C4-2B (cell line): ENCODE results near the gene TREML4.
"Not testable (repeated sequence)": the region's sequence is repeated elsewhere in the genome, so short reads cannot be mapped to it uniquely, and the experiment has no call there.

ENCODE experiments used
- H3K27ac ChIP-seq: fragments of 450-650 bp; 2 replicates; pipeline ENCODE4 v1.5.1; 2017
- ZFX ChIP-seq: fragments of 450-650 bp; IDR thresholded peaks from 2 replicates; pipeline ENCODE4 v1.6.1; 2017
- TF ChIP-seq, protein P1 (sequence below): fragments of 450-650 bp; conservative IDR thresholded peaks from 2 replicates; pipeline ENCODE4 v1.5.1; 2017; ENCODE audit warnings: mild to moderate bottlenecking

Gene TREML4

DNA sequence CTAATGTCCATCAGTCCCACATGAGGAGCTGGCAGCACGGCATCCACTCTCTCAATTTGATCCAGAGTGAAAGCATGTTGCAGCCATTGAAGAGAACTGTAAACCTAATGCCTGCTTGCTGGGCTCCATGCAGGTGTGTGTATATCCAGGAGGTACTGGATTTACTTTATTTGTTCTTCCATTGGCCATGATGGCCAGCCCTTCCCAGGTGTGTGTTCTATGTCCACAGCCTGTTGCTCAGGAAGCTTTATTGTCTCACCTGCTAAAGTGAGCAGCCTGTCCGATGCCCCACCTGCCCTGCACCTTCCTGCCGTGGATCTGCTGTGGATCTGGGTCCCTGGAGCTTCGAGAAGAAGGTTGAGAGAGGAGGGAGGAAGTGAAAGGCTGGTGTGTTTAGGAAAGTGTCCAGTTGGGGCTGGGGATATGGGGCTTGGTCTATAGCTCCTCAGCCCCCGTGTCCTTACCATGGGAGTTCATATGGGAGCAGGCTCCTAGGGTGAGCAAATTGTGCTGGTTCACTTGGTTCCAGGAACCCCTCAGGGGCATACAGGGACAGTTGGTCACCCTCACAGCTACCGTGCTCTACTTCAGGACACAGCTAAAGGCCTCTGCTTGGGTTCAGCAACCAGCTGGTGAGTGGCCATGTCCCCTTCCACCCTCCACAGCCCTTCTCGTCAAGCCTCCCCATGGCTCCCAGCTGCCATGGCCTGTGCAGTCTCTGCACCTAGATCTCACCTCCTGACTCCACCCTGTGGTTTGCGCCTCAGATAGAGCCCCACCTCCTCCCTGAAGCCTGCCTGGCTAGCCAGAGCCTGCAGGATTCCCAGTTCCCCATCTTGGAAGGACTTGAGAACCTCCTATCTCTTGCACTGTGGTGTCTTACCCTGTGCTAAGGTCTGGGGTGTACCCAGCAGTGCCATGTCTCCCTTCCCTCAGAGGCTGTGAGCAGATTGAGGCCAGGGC lies 39.9 kb upstream of the TREML4 start:
- no peak overlapping the region for H3K27ac ChIP-seq
- TF ChIP-seq, protein P1, sequence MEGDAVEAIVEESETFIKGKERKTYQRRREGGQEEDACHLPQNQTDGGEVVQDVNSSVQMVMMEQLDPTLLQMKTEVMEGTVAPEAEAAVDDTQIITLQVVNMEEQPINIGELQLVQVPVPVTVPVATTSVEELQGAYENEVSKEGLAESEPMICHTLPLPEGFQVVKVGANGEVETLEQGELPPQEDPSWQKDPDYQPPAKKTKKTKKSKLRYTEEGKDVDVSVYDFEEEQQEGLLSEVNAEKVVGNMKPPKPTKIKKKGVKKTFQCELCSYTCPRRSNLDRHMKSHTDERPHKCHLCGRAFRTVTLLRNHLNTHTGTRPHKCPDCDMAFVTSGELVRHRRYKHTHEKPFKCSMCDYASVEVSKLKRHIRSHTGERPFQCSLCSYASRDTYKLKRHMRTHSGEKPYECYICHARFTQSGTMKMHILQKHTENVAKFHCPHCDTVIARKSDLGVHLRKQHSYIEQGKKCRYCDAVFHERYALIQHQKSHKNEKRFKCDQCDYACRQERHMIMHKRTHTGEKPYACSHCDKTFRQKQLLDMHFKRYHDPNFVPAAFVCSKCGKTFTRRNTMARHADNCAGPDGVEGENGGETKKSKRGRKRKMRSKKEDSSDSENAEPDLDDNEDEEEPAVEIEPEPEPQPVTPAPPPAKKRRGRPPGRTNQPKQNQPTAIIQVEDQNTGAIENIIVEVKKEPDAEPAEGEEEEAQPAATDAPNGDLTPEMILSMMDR = no peak
- no peak for TF ChIP-seq ZFX

DNA sequence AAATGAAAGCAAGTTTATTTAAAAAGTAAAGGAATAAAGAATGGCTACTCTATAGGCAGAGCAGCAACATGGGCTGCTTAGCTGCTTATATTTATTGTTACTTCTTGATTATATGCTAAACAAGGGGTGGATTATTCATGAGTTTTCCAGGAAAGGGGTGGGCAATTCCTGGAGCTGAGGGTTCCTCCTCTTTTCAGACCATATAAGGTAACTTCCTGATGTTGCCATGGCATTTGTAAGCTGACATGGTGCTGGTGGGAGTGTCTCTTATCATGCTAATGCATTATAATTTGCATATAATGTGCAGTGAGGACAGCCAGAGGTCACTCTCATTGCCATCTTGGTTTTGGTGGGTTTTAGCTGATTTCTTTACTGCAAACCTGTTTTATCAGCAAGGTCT lies 39.1 kb upstream of the TREML4 start:
- not testable (repeated sequence) for H3K27ac ChIP-seq

GRCh38 chr6:41189967-41190366 lies 38.2 kb upstream of the TREML4 start:
- H3K27ac ChIP-seq = no peak overlapping the region
- TF ChIP-seq, protein P1 = no peak
- no peak for TF ChIP-seq ZFX

DNA sequence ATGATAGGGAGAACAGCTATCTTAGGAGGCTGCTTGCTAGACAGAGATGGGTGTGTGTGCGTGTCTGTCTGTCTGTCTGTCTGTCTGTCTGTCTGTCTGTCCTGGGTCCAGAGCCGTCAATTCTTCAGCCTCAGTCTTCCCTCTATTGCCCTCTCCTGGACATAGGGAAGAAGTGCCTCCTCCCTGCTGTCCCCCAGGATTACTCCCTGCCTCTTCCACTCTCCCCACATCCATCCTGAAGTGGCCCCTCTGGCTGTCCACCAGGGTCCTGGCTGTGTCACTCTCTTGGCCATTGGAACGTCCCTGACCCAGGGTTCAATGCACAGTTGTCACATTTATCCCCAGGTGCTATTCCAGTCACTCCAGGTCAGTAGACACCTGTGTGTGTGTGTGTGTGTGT lies 37.4 kb upstream of the TREML4 start:
- no peak for TF ChIP-seq ZFX
- TF ChIP-seq, protein P1 = no peak
- H3K27ac ChIP-seq = no peak overlapping the region

DNA sequence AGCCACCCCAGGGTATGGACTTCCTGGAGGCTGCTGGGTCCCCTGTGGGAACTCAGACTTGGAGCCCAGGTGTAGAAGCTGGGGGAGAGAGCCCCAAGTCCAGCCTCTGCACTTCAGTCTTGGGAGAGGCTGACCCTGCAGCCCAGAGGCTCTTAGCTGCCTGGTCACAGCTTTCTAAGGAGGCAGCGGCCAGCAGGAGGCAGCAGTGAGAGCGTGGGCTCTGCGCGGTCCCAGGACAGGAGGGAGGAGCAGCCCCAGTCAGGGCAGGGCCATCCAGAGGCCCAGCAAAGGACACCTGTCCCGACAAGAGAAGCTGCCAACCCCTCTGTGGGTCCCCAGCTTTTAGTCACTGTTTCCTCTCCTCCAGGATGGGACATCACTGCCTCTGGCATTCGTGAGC lies 36.6 kb upstream of the TREML4 start:
- no peak overlapping the region for H3K27ac ChIP-seq
- TF ChIP-seq, protein P1 = peak; percentile 73
- TF ChIP-seq ZFX = no peak

DNA sequence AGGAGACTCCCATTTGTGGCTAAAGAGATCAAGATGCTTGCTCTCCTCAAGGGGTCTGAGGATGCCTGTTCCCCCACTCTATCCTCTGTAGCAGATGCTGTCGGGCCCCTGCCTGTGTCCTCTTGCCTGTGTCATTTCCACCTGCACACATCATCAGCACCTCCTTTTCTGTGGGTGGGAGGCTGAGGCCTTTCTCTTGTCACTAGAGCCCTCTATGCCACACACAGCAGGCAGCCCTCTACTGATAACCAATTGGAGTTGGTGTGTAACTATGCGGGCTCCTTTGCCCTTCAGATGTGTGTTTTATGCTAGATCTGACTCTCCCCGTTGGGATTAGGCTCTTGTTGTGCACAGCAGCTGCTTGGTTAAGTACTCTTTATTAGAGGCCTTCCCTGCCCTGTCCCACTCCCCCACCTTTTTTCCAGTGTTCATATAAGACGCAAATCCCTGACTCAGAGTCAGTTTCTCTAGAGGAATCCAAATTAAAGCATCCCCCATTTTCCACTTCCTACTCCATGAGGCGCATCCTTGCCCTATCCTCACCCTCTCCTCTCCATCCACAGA lies 34.9 kb upstream of the TREML4 start:
- TF ChIP-seq, protein P1 = no peak
- TF ChIP-seq ZFX = no peak
- H3K27ac ChIP-seq = no peak overlapping the region

- TF ChIP-seq, protein P1 = no peak
- TF ChIP-seq ZFX = no peak
- no peak overlapping the region for H3K27ac ChIP-seq
Observed at GRCh38 chr6:41193884-41194283, 34.3 kb upstream of the TREML4 start.

- TF ChIP-seq, protein P1 = no peak
- no peak for TF ChIP-seq ZFX
- H3K27ac ChIP-seq = no peak overlapping the region
Observed at GRCh38 chr6:41194386-41194785, 33.8 kb upstream of the TREML4 start.
